Measurements from ENCODE around the gene NOS3.

The NOS3 gene

DNA sequence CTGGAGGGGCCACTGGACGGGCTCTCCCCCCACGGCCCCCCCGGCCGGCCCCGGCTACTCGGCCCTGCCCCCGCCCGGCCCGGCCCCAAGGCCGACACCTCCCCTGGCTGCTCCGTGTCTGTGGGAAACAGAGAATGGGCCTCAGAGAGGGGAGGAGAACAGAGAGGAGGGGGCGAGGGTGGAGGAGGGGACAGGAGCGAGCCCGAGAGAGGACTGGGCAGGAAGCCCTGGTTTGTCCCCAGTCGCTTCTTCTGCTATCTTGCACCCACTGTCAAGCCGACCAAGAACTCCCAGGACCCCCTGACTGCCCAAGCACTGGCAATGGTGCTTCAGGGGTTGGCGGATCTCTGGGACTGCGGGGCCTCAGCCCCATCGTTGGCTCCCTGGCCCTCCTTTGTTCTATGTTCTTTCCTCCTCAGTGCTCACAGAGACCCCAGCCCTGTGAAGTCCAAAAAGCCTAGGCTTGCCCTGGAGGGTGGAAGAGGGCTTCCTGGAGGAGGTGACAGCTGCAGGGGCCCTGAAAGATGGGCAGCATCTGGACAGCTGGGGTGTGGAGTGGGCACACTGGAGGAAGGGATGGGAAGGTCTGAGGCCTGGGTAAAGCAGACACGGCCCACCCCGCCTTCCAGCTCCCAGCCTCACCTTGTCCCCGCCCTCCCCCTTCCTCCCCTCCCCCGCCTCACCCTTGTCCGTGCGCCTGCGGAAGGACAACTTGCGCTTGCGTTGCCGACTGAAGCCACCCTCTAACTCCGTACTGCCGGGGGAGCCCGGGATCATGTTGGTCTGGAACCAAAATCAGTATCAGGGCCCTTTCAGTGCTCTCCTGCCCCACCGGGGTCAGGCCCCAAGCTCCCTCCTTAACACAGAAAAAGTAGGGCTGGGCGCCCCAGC is 42.8 kb upstream of the NOS3 start:
- no peak for ATAC-seq (replicated peaks; ENCODE audit: extremely low read depth, poor library complexity, severe bottlenecking)
- no peak overlapping the region for H3K27ac Mint-ChIP-seq (ENCODE audit: low read depth)
- H3K9me3 Mint-ChIP-seq, result no peaks in the 10 kb centered on the region
- H3K4me1 Mint-ChIP-seq, result peaks cover 6% of the 10 kb centered on the region
- no peaks in the 10 kb centered on the region for H3K36me3 Mint-ChIP-seq (ENCODE audit: insufficient read depth)
- H3K4me3 Mint-ChIP-seq, result no peak overlapping the region
- H3K27me3 Mint-ChIP-seq, result peaks cover 9% of the 10 kb centered on the region
- DNase-seq (ENCODE audit: low spot score in 2 of 2), result no peak

DNA sequence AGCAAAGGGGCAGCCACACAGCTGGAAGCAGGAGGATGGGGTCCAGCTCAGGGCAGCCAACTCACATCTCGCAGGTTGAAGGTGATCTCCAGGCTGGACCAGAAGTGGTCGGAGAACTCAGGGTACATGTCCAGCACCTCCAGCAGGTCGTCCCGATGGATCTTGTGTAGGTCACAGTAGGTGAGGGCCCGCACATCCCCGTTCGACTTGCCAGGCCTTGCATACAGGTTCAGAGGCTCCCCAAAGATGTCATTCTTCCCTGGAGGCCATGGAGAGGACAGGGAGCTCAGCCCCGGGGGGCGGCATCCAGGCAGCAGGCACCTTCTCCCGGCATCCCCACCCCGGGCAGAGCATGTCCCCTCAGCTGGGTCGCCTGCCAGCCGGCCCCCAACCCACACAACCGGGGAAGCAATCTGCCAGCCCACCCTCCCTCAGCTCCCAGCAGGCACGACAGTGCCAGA is 42.0 kb upstream of the NOS3 start:
- H3K27ac Mint-ChIP-seq (ENCODE audit: low read depth), result no peak overlapping the region

GRCh38 chr7:150949564-150949963 is 41.3 kb upstream of the NOS3 start:
- Mint-ChIP-seq H3K4me1 (no peaks in the 10 kb centered on the region), H3K9me3 (no peaks in the 10 kb centered on the region), H3K4me3 (no peak overlapping the region), H3K27ac (ENCODE audit: low read depth) (no peak overlapping the region), H3K27me3 (peaks cover 19% of the 10 kb centered on the region), H3K36me3 (ENCODE audit: insufficient read depth) (no peaks in the 10 kb centered on the region)
- DNase-seq (ENCODE audit: low spot score in 2 of 2), result no peak
- no peak for ATAC-seq (replicated peaks; ENCODE audit: extremely low read depth, poor library complexity, severe bottlenecking)

More for the DNA sequence above, 42.0 kb upstream of the NOS3 start:
- DNase-seq (ENCODE audit: low spot score in 2 of 2) (no peak), ATAC-seq (replicated peaks; ENCODE audit: extremely low read depth, poor library complexity, severe bottlenecking) (no peak)
- peaks cover 15% of the 10 kb centered on the region for H3K27me3 Mint-ChIP-seq
- H3K9me3 Mint-ChIP-seq, result no peaks in the 10 kb centered on the region
- no peaks in the 10 kb centered on the region for H3K4me1 Mint-ChIP-seq
- H3K36me3 Mint-ChIP-seq (ENCODE audit: insufficient read depth), result no peaks in the 10 kb centered on the region
- no peak overlapping the region for H3K4me3 Mint-ChIP-seq

DNA sequence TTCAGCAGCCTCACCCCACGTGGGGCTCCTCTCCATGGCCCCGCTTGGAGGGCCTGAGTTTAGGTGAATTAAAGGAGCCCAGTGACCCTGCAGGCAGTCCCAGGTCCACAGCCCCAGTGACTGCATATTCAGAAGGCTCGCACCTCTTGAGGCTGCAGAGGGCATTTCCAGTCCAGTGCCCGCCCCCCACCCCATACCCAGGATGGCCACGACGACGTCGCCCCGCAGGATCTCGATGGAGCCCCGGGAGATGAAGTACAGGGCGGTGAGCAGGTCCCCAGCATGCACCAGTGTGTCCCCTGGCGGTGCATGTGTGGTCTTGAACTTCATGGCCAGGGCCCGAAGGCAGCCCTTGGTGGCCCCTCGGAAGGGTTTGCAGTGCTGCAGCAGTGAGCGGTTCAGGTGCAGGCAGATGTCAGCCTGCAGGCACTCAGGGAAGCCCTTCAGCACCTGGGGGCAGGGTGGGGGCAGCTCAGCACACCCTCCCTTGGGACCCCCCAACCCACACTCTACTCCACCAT is 40.8 kb upstream of the NOS3 start:
- no peak for ATAC-seq (replicated peaks; ENCODE audit: extremely low read depth, poor library complexity, severe bottlenecking)
- no peaks in the 10 kb centered on the region for H3K4me1 Mint-ChIP-seq
- H3K9me3 Mint-ChIP-seq, result no peaks in the 10 kb centered on the region
- no peak for DNase-seq (ENCODE audit: low spot score in 2 of 2)
- no peaks in the 10 kb centered on the region for H3K36me3 Mint-ChIP-seq (ENCODE audit: insufficient read depth)
- no peak overlapping the region for H3K4me3 Mint-ChIP-seq
- peaks cover 19% of the 10 kb centered on the region for H3K27me3 Mint-ChIP-seq
- no peak overlapping the region for H3K27ac Mint-ChIP-seq (ENCODE audit: low read depth)

DNA sequence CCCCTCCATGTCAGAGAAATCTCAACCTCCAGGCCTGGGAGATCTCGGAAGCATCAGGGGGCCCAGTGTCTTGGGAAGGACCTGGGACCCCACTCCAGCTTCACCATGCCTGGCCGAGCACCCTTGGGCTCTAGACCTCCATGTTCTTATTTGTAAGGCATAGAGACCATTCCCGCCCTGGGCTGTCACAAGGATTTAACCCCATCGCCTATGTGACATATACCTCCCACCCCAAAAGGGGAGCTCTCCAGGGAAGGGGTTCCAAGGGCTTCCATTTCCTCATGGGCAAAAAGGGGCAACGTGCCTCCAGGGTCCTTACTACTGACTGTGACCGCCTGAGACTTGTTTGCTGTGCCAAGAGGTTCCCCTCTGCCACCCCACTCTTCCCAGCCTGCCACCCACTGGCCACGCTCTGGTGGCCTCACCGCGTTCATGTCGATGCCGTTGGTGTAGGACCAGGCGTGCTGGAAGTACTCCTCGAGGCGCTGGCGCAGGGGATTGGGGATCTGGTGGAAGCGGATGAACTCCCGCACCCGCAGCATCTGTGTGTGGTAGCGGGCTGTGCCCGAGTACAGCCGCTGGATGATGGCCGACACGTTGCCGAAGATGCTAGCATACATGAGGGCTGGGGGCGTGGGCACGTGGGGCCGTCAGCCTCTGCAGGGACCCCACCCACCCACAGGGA is 40.2 kb upstream of the NOS3 start:
- DNase-seq (ENCODE audit: low spot score in 2 of 2), result no peak
- no peaks in the 10 kb centered on the region for H3K4me1 Mint-ChIP-seq
- H3K36me3 Mint-ChIP-seq (ENCODE audit: insufficient read depth), result no peaks in the 10 kb centered on the region
- no peaks in the 10 kb centered on the region for H3K9me3 Mint-ChIP-seq
- H3K27me3 Mint-ChIP-seq, result peaks cover 15% of the 10 kb centered on the region
- no peak for ATAC-seq (replicated peaks; ENCODE audit: extremely low read depth, poor library complexity, severe bottlenecking)
- no peak overlapping the region for H3K4me3 Mint-ChIP-seq
- H3K27ac Mint-ChIP-seq (ENCODE audit: low read depth), result no peak overlapping the region

DNA sequence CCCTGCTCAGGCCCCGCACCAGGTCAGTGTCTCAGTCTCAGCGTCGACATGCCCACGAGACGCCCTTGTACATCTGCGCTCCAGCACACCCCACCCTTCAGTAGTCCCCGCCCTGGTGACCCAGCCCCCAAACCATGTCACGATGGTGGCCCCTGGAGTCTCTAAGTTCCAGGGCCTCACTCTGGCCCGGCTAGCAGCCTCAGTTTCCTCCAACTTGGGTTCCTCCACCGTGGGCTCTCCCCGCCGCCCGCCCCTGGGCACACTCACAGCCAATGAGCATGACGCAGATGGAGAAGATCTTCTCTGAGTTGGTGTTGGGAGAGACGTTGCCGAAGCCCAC is 39.7 kb upstream of the NOS3 start:
- DNase-seq (ENCODE audit: low spot score in 2 of 2) (no peak), ATAC-seq (replicated peaks; ENCODE audit: extremely low read depth, poor library complexity, severe bottlenecking) (no peak)
- H3K36me3 Mint-ChIP-seq (ENCODE audit: insufficient read depth), result no peaks in the 10 kb centered on the region
- no peaks in the 10 kb centered on the region for H3K9me3 Mint-ChIP-seq
- H3K27me3 Mint-ChIP-seq, result peaks cover 17% of the 10 kb centered on the region
- no peak overlapping the region for H3K27ac Mint-ChIP-seq (ENCODE audit: low read depth)
- no peaks in the 10 kb centered on the region for H3K4me1 Mint-ChIP-seq
- H3K4me3 Mint-ChIP-seq, result no peak overlapping the region

DNA sequence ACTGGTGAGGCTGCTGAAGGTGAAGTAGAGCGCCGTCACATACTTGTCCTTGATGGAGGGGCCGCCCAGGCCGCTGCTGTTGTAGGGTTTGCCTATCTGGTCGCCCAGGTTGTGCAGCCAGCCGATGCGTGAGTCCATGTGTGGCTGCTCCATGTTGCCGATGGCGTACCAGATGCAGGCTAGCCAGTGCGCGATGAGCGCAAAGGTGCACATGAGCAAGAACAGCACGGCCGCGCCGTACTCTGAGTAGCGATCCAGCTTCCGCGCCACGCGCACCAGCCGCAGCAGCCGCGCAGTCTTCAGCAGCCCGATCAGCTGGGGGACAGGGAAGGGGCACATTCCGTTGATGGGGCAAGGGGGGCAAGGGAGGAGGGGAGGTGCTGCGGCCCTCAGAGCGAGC is 39.3 kb upstream of the NOS3 start:
- no peaks in the 10 kb centered on the region for H3K9me3 Mint-ChIP-seq
- no peak overlapping the region for H3K4me3 Mint-ChIP-seq
- DNase-seq (ENCODE audit: low spot score in 2 of 2) (no peak), ATAC-seq (replicated peaks; ENCODE audit: extremely low read depth, poor library complexity, severe bottlenecking) (no peak)
- peaks cover 21% of the 10 kb centered on the region for H3K27me3 Mint-ChIP-seq
- no peaks in the 10 kb centered on the region for H3K36me3 Mint-ChIP-seq (ENCODE audit: insufficient read depth)
- H3K27ac Mint-ChIP-seq (ENCODE audit: low read depth), result no peak overlapping the region
- H3K4me1 Mint-ChIP-seq, result no peaks in the 10 kb centered on the region

GRCh38 chr7:150952331-150953050 is 38.3 kb upstream of the NOS3 start:
- DNase-seq (ENCODE audit: low spot score in 2 of 2) (no peak), ATAC-seq (replicated peaks; ENCODE audit: extremely low read depth, poor library complexity, severe bottlenecking) (no peak)
- peaks cover 30% of the 10 kb centered on the region for H3K27me3 Mint-ChIP-seq
- H3K27ac Mint-ChIP-seq (ENCODE audit: low read depth), result no peak overlapping the region
- no peak overlapping the region for H3K4me3 Mint-ChIP-seq
- H3K4me1 Mint-ChIP-seq, result peaks cover 9% of the 10 kb centered on the region
- H3K36me3 Mint-ChIP-seq (ENCODE audit: insufficient read depth), result no peaks in the 10 kb centered on the region
- H3K9me3 Mint-ChIP-seq, result no peaks in the 10 kb centered on the region

DNA sequence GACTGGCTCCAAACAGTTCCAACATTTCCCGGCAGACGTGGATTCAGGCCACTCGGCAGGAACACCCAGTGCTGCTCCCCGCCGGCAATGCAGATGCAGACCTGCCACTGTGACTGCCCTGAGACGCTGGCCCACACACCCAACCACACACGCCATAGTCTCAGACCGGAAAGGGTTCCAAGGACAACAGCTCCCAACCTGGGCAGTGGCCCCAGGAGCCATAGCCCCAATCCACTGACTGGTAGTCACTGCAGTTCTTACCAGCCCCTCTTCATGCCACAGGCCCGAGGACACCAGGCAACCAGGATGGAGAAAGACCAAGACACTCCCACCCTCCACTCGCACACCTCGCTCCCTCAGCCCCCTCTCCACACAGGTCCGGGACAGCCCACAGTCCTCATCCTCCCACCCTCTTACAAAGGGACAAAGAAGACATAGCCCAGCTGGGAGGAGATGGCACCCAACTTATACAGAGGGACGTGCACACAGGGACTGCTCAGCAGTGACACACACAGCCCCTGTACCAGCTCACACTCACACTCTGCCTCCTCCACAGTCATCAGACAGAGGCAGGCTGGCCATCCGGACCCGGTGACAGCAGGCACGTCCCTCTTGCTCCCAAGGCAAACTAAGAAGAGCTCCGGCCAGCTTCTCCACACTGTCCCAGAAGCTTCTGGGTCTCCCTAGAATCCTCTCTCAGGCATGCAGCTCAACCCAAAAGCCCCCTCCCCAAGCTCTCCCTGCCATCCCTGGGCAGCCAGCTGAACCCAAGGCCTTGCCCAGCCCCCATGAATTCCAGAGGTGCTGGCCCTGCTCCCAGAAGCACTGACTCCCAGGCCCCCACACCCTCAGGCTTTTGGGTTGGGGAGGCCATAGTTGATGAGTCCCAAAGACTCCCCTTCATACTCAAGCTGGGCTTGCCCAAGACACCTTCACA is 37.5 kb upstream of the NOS3 start:
- Mint-ChIP-seq H3K36me3 (ENCODE audit: insufficient read depth) (no peaks in the 10 kb centered on the region), H3K27ac (ENCODE audit: low read depth) (no peak overlapping the region), H3K9me3 (no peaks in the 10 kb centered on the region), H3K27me3 (peaks cover 34% of the 10 kb centered on the region), H3K4me1 (peaks cover 11% of the 10 kb centered on the region), H3K4me3 (no peak overlapping the region)
- DNase-seq (ENCODE audit: low spot score in 2 of 2) (no peak), ATAC-seq (replicated peaks; ENCODE audit: extremely low read depth, poor library complexity, severe bottlenecking) (no peak)

- Mint-ChIP-seq H3K4me3 (no peak overlapping the region), H3K9me3 (no peaks in the 10 kb centered on the region), H3K4me1 (peaks cover 11% of the 10 kb centered on the region), H3K27me3 (peaks cover 44% of the 10 kb centered on the region), H3K36me3 (ENCODE audit: insufficient read depth) (no peaks in the 10 kb centered on the region), H3K27ac (ENCODE audit: low read depth) (no peak overlapping the region)
- no peak for ATAC-seq (replicated peaks; ENCODE audit: extremely low read depth, poor library complexity, severe bottlenecking)
- DNase-seq (ENCODE audit: low spot score in 2 of 2), result no peak
Observed at GRCh38 chr7:150954201-150954985, 36.4 kb upstream of the NOS3 start.

DNA sequence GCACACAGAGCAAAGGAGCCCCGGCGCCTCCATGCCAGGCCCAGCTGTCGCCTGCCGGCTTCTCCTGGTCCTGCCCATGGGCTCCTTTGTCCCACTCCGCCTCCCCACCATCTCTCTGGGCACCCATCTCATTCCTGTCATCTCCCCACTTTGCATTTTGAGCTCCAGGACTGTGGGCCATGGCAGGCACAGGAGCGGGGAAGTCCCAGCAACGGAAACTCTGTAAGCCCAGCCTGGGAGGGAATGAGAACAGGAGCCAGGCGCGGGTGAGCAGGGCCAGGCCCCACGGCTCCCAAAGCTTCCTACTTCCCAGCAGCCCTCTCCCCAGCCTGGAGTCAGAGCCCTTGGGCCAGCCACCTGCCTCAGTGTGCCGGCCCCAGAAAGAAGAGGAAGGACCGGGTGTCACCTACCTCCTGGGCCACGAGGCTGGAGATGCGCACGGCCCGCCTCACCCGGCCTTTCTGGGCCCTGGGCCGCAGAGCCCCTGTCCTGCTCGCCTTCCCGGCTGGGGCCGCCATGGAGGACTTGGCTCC is 35.8 kb upstream of the NOS3 start:
- Mint-ChIP-seq H3K27me3 (peaks cover 51% of the 10 kb centered on the region), H3K4me3 (no peak overlapping the region), H3K27ac (ENCODE audit: low read depth) (no peak overlapping the region)

More for the DNA sequence above, 35.8 kb upstream of the NOS3 start:
- Mint-ChIP-seq H3K4me1 (peaks cover 11% of the 10 kb centered on the region), H3K9me3 (no peaks in the 10 kb centered on the region), H3K36me3 (ENCODE audit: insufficient read depth) (no peaks in the 10 kb centered on the region)
- ATAC-seq (replicated peaks; ENCODE audit: extremely low read depth, poor library complexity, severe bottlenecking) (no peak), DNase-seq (ENCODE audit: low spot score in 2 of 2) (no peak)

Data from central memory CD8-positive, alpha-beta T cell (primary cell).